HG02885 (cell line): ENCODE results near the gene EXOC4.
"Not testable (repeated sequence)": the region's sequence is repeated elsewhere in the genome, so short reads cannot be mapped to it uniquely, and the experiment has no call there.

Experiments
- ATAC-seq: cut with Tn5 transposase; IDR thresholded peaks from one replicate; pipeline ENCODE4 v1.9.1; 2021; ENCODE audit warnings: mild to moderate bottlenecking; ENCODE audit not compliant: unreplicated experiment, poor library complexity

Gene EXOC4

GRCh38 chr7:133983685-133984419 lies 731.0 kb downstream of the EXOC4 start:
- ATAC-seq, result no peak

- ATAC-seq, result no peak
These were observed 732.4 kb downstream of the EXOC4 start for GRCh38 chr7:133985300-133985699.

GRCh38 chr7:133987582-133987981 lies 734.7 kb downstream of the EXOC4 start:
- no peak for ATAC-seq

- no peak for ATAC-seq
These were observed 740.7 kb downstream of the EXOC4 start for GRCh38 chr7:133993547-133993946.

- not testable (repeated sequence) for ATAC-seq
These were observed 741.2 kb downstream of the EXOC4 start for GRCh38 chr7:133994100-133994499.

GRCh38 chr7:133997463-133997862 lies 744.6 kb downstream of the EXOC4 start:
- no peak for ATAC-seq

GRCh38 chr7:133999178-133999577 lies 746.3 kb downstream of the EXOC4 start:
- ATAC-seq, result no peak

- no peak for ATAC-seq
These were observed 752.1 kb downstream of the EXOC4 start for GRCh38 chr7:134004829-134005505.

- no peak for ATAC-seq
These were observed 756.6 kb downstream of the EXOC4 start for GRCh38 chr7:134009314-134010110.

- no peak for ATAC-seq
These were observed 760.4 kb downstream of the EXOC4 start for GRCh38 chr7:134013249-134013648.

GRCh38 chr7:134014935-134015334 lies 762.1 kb downstream of the EXOC4 start:
- ATAC-seq, result no peak

- ATAC-seq, result no peak
These were observed 763.5 kb downstream of the EXOC4 start for GRCh38 chr7:134016223-134016941.

- no peak for ATAC-seq
These were observed 764.0 kb downstream of the EXOC4 start for GRCh38 chr7:134016942-134017303.

- no peak for ATAC-seq
These were observed 765.4 kb downstream of the EXOC4 start for GRCh38 chr7:134018306-134018705.

- ATAC-seq, result no peak
These were observed 766.4 kb downstream of the EXOC4 start for GRCh38 chr7:134019251-134019650.

GRCh38 chr7:134021836-134022235 lies 769.0 kb downstream of the EXOC4 start:
- peak; percentile 61 for ATAC-seq

GRCh38 chr7:134022286-134022911 lies 769.5 kb downstream of the EXOC4 start:
- no peak for ATAC-seq

GRCh38 chr7:134024739-134025138 lies 771.9 kb downstream of the EXOC4 start:
- no peak for ATAC-seq

GRCh38 chr7:134028853-134029252 lies 776.0 kb downstream of the EXOC4 start:
- no peak for ATAC-seq

GRCh38 chr7:134029743-134030142 lies 776.9 kb downstream of the EXOC4 start:
- no peak for ATAC-seq
